Osteoblast (primary cell): ENCODE results near the gene SCAF11. TPM values are rescaled to one million over a fixed set of nuclear protein-coding genes. Genes with fewer than 3 reads are reported as not detected.
"Not testable (repeated sequence)": the region's sequence is repeated elsewhere in the genome, so short reads cannot be mapped to it uniquely, and the experiment has no call there.

ENCODE experiments used
- DNase-seq: peaks from one replicate; pipeline ENCODE4 v3.0.0; 2011; ENCODE audit warnings: low spot score, mixed read lengths; ENCODE audit not compliant: insufficient read length; ENCODE audit errors: missing footprints
- H2AFZ ChIP-seq: 2 replicates; pipeline ENCODE4 v1.6.0; 2011; ENCODE audit warnings: mild to moderate bottlenecking, low read length
- H3K27ac ChIP-seq: 2 replicates; pipeline ENCODE4 v1.5.1; 2011; ENCODE audit warnings: mild to moderate bottlenecking, low read depth, low read length, moderate library complexity
- H3K27me3 ChIP-seq: 2 replicates; pipeline ENCODE4 v1.6.0; 2012; ENCODE audit warnings: mild to moderate bottlenecking, control low read depth, inconsistent platforms, low read length, moderate library complexity; ENCODE audit not compliant: insufficient read depth
- H3K36me3 ChIP-seq: 2 replicates; pipeline ENCODE4 v1.5.1; 2011; ENCODE audit warnings: mild to moderate bottlenecking, low read length, control low read depth, moderate library complexity; ENCODE audit not compliant: insufficient read depth
- H3K4me1 ChIP-seq: 2 replicates; pipeline ENCODE4 v1.5.1; 2011; ENCODE audit warnings: mild to moderate bottlenecking, low read length, control low read depth, moderate library complexity; ENCODE audit not compliant: insufficient read depth
- H3K4me2 ChIP-seq: 2 replicates; pipeline ENCODE4 v1.6.0; 2011; ENCODE audit warnings: mild to moderate bottlenecking, low read length; ENCODE audit not compliant: insufficient read depth
- H3K4me3 ChIP-seq: fragments of 200-600 bp; sonication (generic); 3 replicates; pipeline ENCODE4 v1.5.1; 2012; ENCODE audit warnings: mild to moderate bottlenecking, low read length, inconsistent platforms; ENCODE audit not compliant: insufficient read depth
- H3K79me2 ChIP-seq: 2 replicates; pipeline ENCODE4 v1.6.0; 2012; ENCODE audit warnings: mild to moderate bottlenecking, low read length, control low read depth, inconsistent platforms; ENCODE audit not compliant: insufficient read depth
- H3K9me3 ChIP-seq: 2 replicates; pipeline ENCODE4 v1.5.1; 2011; ENCODE audit warnings: low read depth, low read length, control low read depth
- H4K20me1 ChIP-seq: 2 replicates; pipeline ENCODE4 v1.6.0; 2012; ENCODE audit warnings: mild to moderate bottlenecking, low read length, control low read depth; ENCODE audit not compliant: insufficient read depth
- CTCF ChIP-seq: IDR thresholded peaks from 2 replicates; pipeline ENCODE4 v1.5.1; 2011; ENCODE audit warnings: mild to moderate bottlenecking, low read depth, low read length, moderate library complexity; ENCODE audit errors: extremely low read depth
- total RNA-seq: library from RNA; depleted of rRNA; stranded (reverse); fragments of >200 nt; gene quantifications from 2 replicates; pipeline ENCODE4 v1.2.3, GENCODE V29; 2012

Gene SCAF11
- total RNA-seq, 1 donor, result 132 TPM

- H3K79me2 ChIP-seq, result no peaks in the 10 kb centered on the region
- no peaks in the 10 kb centered on the region for H3K9me3 ChIP-seq
- H3K27ac ChIP-seq, result no peak overlapping the region
- no peaks in the 10 kb centered on the region for H3K4me1 ChIP-seq
- no peak overlapping the region for H3K4me3 ChIP-seq
- no peaks in the 10 kb centered on the region for H4K20me1 ChIP-seq
- H3K27me3 ChIP-seq, result peaks cover 11% of the 10 kb centered on the region
- H3K36me3 ChIP-seq, result no peaks in the 10 kb centered on the region
- TF ChIP-seq CTCF, result no peak
- no peak overlapping the region for H3K4me2 ChIP-seq
- no peak for DNase-seq
- H2AFZ ChIP-seq, result no peak overlapping the region
Observed at GRCh38 chr12:46020768-46021167, 30.4 kb upstream of the SCAF11 start.

GRCh38 chr12:46018712-46019111, 28.3 kb upstream of the SCAF11 start:
- not testable (repeated sequence) for H3K4me2 ChIP-seq, H3K79me2 ChIP-seq, H3K4me3 ChIP-seq, H3K4me1 ChIP-seq, H4K20me1 ChIP-seq, H3K36me3 ChIP-seq, DNase-seq, H2AFZ ChIP-seq, H3K27ac ChIP-seq, H3K9me3 ChIP-seq
- H3K27me3 ChIP-seq, result peaks cover 11% of the 10 kb centered on the region

DNA sequence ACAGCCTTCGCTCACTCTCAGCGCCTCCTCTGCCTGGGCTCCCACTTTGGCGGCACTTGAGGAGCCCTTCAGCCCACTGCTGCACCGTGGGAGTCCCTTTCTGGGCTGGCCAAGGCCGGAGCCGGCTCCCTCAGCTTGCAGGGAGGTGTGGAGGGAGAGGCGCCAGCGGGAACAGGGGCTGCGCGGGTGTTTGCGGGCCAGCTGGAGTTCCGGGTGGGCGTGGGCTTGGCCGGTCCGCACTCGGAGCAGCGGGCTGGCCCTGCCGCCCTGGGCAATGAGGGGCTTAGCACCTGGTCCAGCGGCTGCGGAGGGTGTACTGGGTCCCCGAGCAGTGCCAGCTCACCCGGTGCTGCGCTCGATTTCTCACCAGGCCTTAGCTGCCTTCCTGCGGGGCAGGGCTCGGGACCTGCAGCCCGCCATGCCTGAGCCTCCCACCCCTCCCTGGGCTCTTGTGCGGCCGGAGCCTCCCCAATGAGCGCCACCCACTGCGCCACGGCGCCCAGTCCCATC, 27.5 kb upstream of the SCAF11 start:
- H4K20me1 ChIP-seq, H3K4me2 ChIP-seq, H3K36me3 ChIP-seq, H3K27ac ChIP-seq, H3K9me3 ChIP-seq, H3K79me2 ChIP-seq, H2AFZ ChIP-seq, H3K4me3 ChIP-seq, DNase-seq, H3K4me1 ChIP-seq: not testable (repeated sequence)
- H3K27me3 ChIP-seq, result peaks cover 11% of the 10 kb centered on the region

- Histone ChIP-seq H3K4me1 (no peaks in the 10 kb centered on the region), H3K9me3 (no peaks in the 10 kb centered on the region), H3K27ac (no peak overlapping the region), H3K79me2 (no peaks in the 10 kb centered on the region), H3K27me3 (peaks cover 12% of the 10 kb centered on the region), H4K20me1 (no peaks in the 10 kb centered on the region), H3K36me3 (no peaks in the 10 kb centered on the region), H2AFZ (no peak overlapping the region), H3K4me2 (no peak overlapping the region), H3K4me3 (no peak overlapping the region)
- no peak for DNase-seq
- TF ChIP-seq CTCF, result no peak
Observed at GRCh38 chr12:46005823-46006222, 15.4 kb upstream of the SCAF11 start.

GRCh38 chr12:46005151-46005797, 14.9 kb upstream of the SCAF11 start:
- Histone ChIP-seq H2AFZ (no peak overlapping the region), H3K4me3 (no peak overlapping the region), H3K36me3 (no peaks in the 10 kb centered on the region), H3K9me3 (no peaks in the 10 kb centered on the region), H3K4me1 (no peaks in the 10 kb centered on the region), H3K79me2 (no peaks in the 10 kb centered on the region), H3K27ac (no peak overlapping the region), H3K4me2 (no peak overlapping the region), H4K20me1 (no peaks in the 10 kb centered on the region), H3K27me3 (peaks cover 12% of the 10 kb centered on the region)
- peak; percentile 61 for TF ChIP-seq CTCF
- DNase-seq, result peak; percentile 81
